Brain pericyte (primary cell): ENCODE measurements around the gene ANKRD11.
"Not testable (repeated sequence)": the region's sequence is repeated elsewhere in the genome, so short reads cannot be mapped to it uniquely, and the experiment has no call there.

Source experiments
- DNase-seq: peaks from one replicate; pipeline ENCODE4 v3.0.0-alpha.2; 2012; ENCODE audit warnings: low read depth, low spot score

The ANKRD11 gene

GRCh38 chr16:89317729-89318429 is 172.5 kb downstream of the ANKRD11 start:
- no peak for DNase-seq

GRCh38 chr16:89317101-89317671 is 173.2 kb downstream of the ANKRD11 start:
- no peak for DNase-seq

- DNase-seq, result no peak
Measured at GRCh38 chr16:89316701-89317100, 173.7 kb downstream of the ANKRD11 start.

- no peak for DNase-seq
Measured at GRCh38 chr16:89315791-89316581, 174.4 kb downstream of the ANKRD11 start.

GRCh38 chr16:89315271-89315670 is 175.1 kb downstream of the ANKRD11 start:
- DNase-seq, result no peak

- DNase-seq, result no peak
Measured at GRCh38 chr16:89314854-89315253, 175.5 kb downstream of the ANKRD11 start.

GRCh38 chr16:89314357-89314756 is 176.0 kb downstream of the ANKRD11 start:
- no peak for DNase-seq

- no peak for DNase-seq
Measured at GRCh38 chr16:89313583-89313982, 176.8 kb downstream of the ANKRD11 start.

- no peak for DNase-seq
Measured at GRCh38 chr16:89312598-89313299, 177.6 kb downstream of the ANKRD11 start.

GRCh38 chr16:89312194-89312593 is 178.2 kb downstream of the ANKRD11 start:
- no peak for DNase-seq

- no peak for DNase-seq
Measured at GRCh38 chr16:89311636-89312035, 178.7 kb downstream of the ANKRD11 start.

GRCh38 chr16:89309438-89310122 is 180.8 kb downstream of the ANKRD11 start:
- DNase-seq, result no peak

GRCh38 chr16:89308391-89309333 is 181.7 kb downstream of the ANKRD11 start:
- no peak for DNase-seq

GRCh38 chr16:89307421-89307805 is 182.9 kb downstream of the ANKRD11 start:
- no peak for DNase-seq

GRCh38 chr16:89306457-89307420 is 183.6 kb downstream of the ANKRD11 start:
- not testable (repeated sequence) for DNase-seq

- no peak for DNase-seq
Measured at GRCh38 chr16:89304941-89305705, 185.2 kb downstream of the ANKRD11 start.

- no peak for DNase-seq
Measured at GRCh38 chr16:89304181-89304851, 186.0 kb downstream of the ANKRD11 start.

GRCh38 chr16:89303617-89304016 is 186.7 kb downstream of the ANKRD11 start:
- no peak for DNase-seq
